Parietal lobe (tissue), 2 donors: ENCODE results near the gene IL11RA. TPM values are rescaled to one million over a fixed set of nuclear protein-coding genes. Genes with fewer than 3 reads are reported as not detected.

Source experiments
- small RNA-seq: library from RNA; depleted of rRNA; stranded (forward); fragments of <200 nt; gene quantifications from one replicate; pipeline ENCODE3, GENCODE V24; 2014; ENCODE audit warnings: low replicate concordance
- total RNA-seq: library from RNA; depleted of rRNA; stranded (reverse); fragments of >200 nt; gene quantifications from one replicate; pipeline ENCODE4 v1.2.3, GENCODE V29; 2014

IL11RA gene
- total RNA-seq = 11.6 TPM

DNA sequence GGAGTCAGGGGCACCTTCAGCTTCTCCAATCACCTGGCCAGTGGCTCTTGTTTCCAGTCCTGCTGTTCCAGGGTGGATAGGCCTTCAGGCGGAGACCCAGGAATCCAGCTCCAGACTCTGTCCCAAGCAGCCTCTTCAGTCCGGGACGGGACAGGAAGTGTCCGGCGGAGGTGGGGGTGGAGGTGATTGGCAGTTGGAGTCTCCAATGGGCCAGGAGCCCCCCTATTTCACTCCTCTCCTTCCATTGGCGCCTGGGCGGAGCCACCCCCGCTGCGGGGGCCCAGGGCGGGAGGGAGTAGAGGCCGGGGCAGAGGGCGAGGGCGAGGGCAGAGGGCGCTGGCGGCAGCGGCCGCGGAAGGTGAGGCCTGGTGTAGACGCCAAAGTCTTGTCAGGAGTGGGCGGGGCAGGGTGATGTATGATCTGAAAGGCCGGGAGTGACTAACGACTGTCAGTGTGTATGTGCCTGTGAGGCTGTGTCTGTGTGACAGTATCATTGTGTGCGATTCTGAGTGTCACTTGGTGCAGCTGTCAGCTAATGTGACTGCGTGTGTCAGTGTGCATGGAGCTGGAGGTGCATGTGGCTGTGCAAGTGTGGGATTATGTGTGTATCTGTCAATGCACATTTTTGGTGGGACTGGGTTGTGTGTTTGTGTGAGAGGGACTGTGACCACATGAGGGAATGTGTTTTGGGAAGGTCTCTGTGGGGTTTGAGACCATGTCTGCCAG is at the start of gene IL11RA:
Gene IL11RA (plus strand): TSS at position 310 of the 726 bp plus-strand sequence. CDS start 3,033 bp downstream, outside the sequence.

GRCh38 chr9:34611811-34612787 is 39.9 kb upstream of the IL11RA start, which contains the start of gene RPP25L:
Gene RPP25L, minus strand, starts transcription at chr9:34612097. Its CDS starts 801 bp downstream, at chr9:34611296.

DNA sequence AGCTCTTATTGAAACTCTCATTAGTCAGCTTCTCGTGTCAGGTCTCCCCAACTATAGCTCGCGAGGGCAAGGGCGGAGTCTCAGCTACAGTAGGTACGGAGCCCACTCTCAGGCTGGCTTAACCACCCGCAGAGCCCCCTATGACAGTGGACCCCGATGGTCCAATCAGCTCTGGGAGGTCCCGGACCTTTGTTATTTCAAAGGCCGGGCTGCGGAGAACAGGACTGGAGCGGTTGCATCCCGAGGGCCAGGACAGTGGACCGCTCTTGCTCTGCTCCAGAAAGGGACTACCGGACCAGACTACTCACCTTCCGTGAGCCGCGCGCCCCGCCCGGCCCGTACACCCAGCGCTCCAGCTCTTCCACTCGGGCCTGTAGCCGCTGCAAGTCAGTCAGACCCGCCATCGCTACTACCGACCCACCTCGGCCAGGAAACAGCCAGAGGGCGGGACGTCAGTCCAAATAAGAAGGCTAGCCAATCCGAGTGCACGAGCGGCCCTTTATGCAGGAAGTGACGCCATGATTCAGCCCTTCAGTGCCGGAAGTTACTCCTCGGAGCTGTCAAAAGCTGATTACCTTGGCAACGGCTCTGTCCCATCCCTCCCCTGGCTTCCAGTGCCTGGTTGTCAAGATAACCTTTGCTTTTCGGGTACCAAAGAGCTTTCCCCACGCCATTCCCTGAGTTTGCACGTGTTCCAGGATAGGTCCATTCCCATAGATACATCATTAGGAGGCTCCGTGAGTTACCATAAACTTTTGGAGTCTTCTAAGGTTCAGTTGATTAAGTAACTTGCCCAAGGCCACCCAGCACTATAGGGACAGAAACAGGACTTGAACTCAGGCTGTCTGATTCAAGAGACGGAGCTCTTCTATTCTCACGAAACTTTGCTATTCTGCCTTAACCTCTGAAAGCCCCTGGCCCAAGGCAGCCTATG is 31.7 kb upstream of the IL11RA start, which contains the start of gene DCTN3:
Gene DCTN3 (minus strand): TSS at position 435 of the 934 bp plus-strand sequence. CDS start 31 bp downstream, at position 404.

GRCh38 chr9:34628656-34629490 is 23.1 kb upstream of the IL11RA start, which contains the start of gene ARID3C:
Gene ARID3C, minus strand, starts transcription at chr9:34629066. Its CDS starts 1,052 bp downstream, at chr9:34628014.

DNA sequence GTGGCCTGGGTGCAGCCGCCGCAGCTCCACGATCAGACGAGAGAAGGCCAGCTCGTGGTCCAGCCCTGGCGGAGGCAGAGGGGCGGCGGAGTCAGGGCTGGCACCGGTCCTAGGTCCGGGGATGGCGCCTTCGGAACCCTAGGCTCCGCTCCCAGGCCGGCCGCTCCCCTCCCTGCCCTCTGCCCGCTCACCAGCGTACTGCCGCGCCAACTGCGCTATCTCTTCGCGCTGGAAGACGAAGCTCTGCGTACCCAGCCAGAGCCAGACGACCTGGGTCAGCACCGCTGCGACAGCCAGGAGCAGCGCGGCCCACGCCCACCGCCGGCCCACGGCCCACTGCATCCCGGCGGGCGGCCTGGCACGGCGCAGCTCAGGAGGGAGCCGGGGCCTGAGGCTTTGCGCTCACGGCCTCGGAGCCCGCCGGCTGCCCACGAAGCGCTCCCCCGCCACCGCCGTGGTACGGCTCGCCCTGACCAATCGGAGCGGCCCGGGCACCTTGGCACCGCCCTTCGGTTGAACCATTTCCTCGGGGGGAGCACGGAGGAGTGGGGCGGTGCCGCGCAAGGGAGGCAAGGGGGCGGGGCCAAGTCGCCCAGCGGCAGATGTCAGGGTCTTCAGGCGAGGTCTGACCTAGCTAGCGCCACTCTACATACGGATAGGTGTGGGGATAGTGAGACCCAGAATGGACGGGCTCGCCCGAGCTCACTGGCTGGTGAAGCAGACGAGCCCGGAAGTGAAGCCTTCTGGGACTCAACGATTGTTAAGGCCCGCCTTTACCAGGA is 14.4 kb upstream of the IL11RA start, which contains the start of gene SIGMAR1:
Gene SIGMAR1 (minus strand): TSS at position 432 of the 782 bp plus-strand sequence. CDS start 90 bp downstream, at position 342.

GRCh38 chr9:34646211-34647083 is 5.5 kb upstream of the IL11RA start, which contains the start of gene GALT:
Gene GALT, plus strand, starts transcription at chr9:34646675. Its CDS starts 30 bp downstream, at chr9:34646705.

DNA sequence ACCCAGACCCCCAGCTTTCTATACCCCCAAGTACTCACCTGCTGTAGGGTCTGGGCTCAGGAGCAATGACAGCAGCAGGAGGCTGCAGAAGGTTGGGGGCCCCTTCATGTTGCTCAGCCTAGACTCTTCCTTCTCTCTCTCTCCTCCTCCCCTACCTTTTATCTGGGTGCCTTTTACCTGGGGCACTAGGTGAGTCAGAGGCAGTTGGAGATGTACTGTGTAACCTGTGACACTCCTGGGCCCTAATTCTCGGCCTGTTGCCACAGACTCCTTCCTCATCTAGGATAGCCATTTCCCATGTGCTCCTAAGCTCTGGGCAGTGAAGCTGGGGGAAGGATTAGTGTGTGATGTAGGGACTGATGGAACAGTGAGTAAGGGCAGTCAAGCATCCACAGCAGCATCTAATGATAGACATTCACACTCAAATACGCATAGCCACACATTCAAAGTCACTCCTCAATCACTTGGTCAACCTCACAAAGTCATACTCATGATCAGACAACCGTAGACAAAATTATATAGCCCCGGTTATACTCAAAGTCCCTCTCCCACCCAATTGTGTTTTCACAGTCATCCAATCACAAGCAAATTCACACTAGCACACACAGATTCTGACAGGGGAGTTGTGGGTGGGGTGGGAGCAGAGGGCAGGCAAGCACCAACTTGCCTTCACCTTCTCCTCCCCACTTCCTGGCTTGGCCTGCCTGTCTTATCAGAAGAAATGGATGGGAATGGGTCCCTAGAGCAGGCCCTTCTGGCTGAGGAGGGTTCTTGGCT is 10.7 kb downstream of the IL11RA start, which contains the start of gene CCL27:
Gene CCL27 (minus strand): TSS at position 132 of the 777 bp plus-strand sequence. CDS start 24 bp downstream, at position 108.

GRCh38 chr9:34690983-34691935 is 39.3 kb downstream of the IL11RA start, which contains the start of gene CCL19:
Gene CCL19, minus strand, starts transcription at chr9:34691276. Its CDS starts 137 bp downstream, at chr9:34691139.

GRCh38 chr9:34710023-34710422 is 58.0 kb downstream of the IL11RA start, which contains the start of gene CCL21:
Gene CCL21, minus strand, starts transcription at chr9:34710136. Its CDS starts 70 bp downstream, at chr9:34710066.

Small RNAs within 50 kb of the gene (small RNA-seq; reads per million reads assigned to genes)
- not detected for gene CCL27

Other genes with a start within 250 kb of the IL11RA start
- 35.4 TPM for gene FAM219A, start 193.6 kb upstream of the IL11RA start, total RNA-seq
- 2.2 TPM for gene DNAI1, start 193.4 kb upstream of the IL11RA start, total RNA-seq
- 27.5 TPM for gene ENHO, start 129.2 kb upstream of the IL11RA start, total RNA-seq
- gene CNTFR, start 62.5 kb upstream of the IL11RA start, total RNA-seq = 23.8 TPM
- 4.4 TPM for gene RPP25L, start 40.1 kb upstream of the IL11RA start, total RNA-seq
- 121 TPM for gene DCTN3, start 31.7 kb upstream of the IL11RA start, total RNA-seq
- 0.63 TPM for gene ARID3C, start 23.1 kb upstream of the IL11RA start, total RNA-seq
- gene SIGMAR1, start 14.4 kb upstream of the IL11RA start, total RNA-seq = 26.6 TPM
- 70.7 TPM for gene GALT, start 5.5 kb upstream of the IL11RA start, total RNA-seq
- gene CCL27, start 10.5 kb downstream of the IL11RA start, total RNA-seq = not detected
- gene CCL19, start 39.1 kb downstream of the IL11RA start, total RNA-seq = not detected
- not detected for gene CCL21, start 58.0 kb downstream of the IL11RA start, total RNA-seq